HG03175 (cell line): ENCODE results near the gene CSNK1G2.

Experiments used
- ATAC-seq: cut with Tn5 transposase; IDR thresholded peaks from one replicate; pipeline ENCODE4 v1.9.1; 2021; ENCODE audit warnings: mild to moderate bottlenecking, moderate library complexity; ENCODE audit not compliant: unreplicated experiment

CSNK1G2 gene

GRCh38 chr19:1943661-1944087 lies 2.7 kb downstream of the CSNK1G2 start:
- no peak for ATAC-seq

GRCh38 chr19:1944088-1944915 lies 3.3 kb downstream of the CSNK1G2 start:
- ATAC-seq: no peak

- no peak for ATAC-seq
These were observed 4.1 kb downstream of the CSNK1G2 start for GRCh38 chr19:1944916-1945561.

GRCh38 chr19:1945899-1946298 lies 4.9 kb downstream of the CSNK1G2 start:
- no peak for ATAC-seq

- ATAC-seq: no peak
These were observed 6.8 kb downstream of the CSNK1G2 start for GRCh38 chr19:1947651-1948209.

- ATAC-seq: no peak
These were observed 8.5 kb downstream of the CSNK1G2 start for GRCh38 chr19:1949304-1950101.

- no peak for ATAC-seq
These were observed 9.7 kb downstream of the CSNK1G2 start for GRCh38 chr19:1950640-1951039.

- no peak for ATAC-seq
These were observed 11.7 kb downstream of the CSNK1G2 start for GRCh38 chr19:1952635-1953034.

GRCh38 chr19:1953037-1953436 lies 12.1 kb downstream of the CSNK1G2 start:
- no peak for ATAC-seq

- no peak for ATAC-seq
These were observed 12.6 kb downstream of the CSNK1G2 start for GRCh38 chr19:1953441-1954094.

GRCh38 chr19:1954532-1954933 lies 13.6 kb downstream of the CSNK1G2 start:
- no peak for ATAC-seq

- ATAC-seq: no peak
These were observed 14.5 kb downstream of the CSNK1G2 start for GRCh38 chr19:1955171-1956121.

GRCh38 chr19:1956122-1956494 lies 15.1 kb downstream of the CSNK1G2 start:
- no peak for ATAC-seq

GRCh38 chr19:1956868-1957492 lies 16.0 kb downstream of the CSNK1G2 start:
- no peak for ATAC-seq

- ATAC-seq: no peak
These were observed 16.7 kb downstream of the CSNK1G2 start for GRCh38 chr19:1957562-1958248.

- ATAC-seq: no peak
These were observed 19.1 kb downstream of the CSNK1G2 start for GRCh38 chr19:1959928-1960589.

GRCh38 chr19:1961000-1961883 lies 20.3 kb downstream of the CSNK1G2 start:
- ATAC-seq: no peak
